ENCODE results near the gene MRPL51. TPM values are rescaled to one million over a fixed set of nuclear protein-coding genes. Genes with fewer than 3 reads are reported as not detected.

MRPL51 gene
- total RNA-seq, 1 donor from 2014 or later, result 202 TPM

- no peak for FAIRE-seq
- no peak overlapping the region for H3K4me3 Mint-ChIP-seq (ENCODE audit: unreplicated experiment)
- peak overlapping the region; percentile 26 for H3K27ac Mint-ChIP-seq (ENCODE audit: unreplicated experiment)
- Histone ChIP-seq H3K4me3 (ENCODE audit: insufficient read depth, low read depth, low read length) (no peak overlapping the region), H3K4me2 (ENCODE audit: low read length) (no peak overlapping the region), H3K36me3 (ENCODE audit: insufficient read depth, low read length) (peaks cover 22% of the 10 kb centered on the region), H2AFZ (ENCODE audit: low read depth, low read length) (no peak overlapping the region), H3K9ac (ENCODE audit: low read length) (no peak overlapping the region), H3K4me1 (ENCODE audit: insufficient read depth, low read length) (no peaks in the 10 kb centered on the region), H4K20me1 (ENCODE audit: insufficient read depth, low read length) (peaks cover 7% of the 10 kb centered on the region), H3K9me3 (ENCODE audit: insufficient read depth, low read depth, low read length) (no peaks in the 10 kb centered on the region), H3K27ac (ENCODE audit: low read depth, low read length) (no peak overlapping the region), H3K27me3 (ENCODE audit: insufficient read depth, low read length) (no peaks in the 10 kb centered on the region), H3K79me2 (ENCODE audit: insufficient read depth, low read length) (no peaks in the 10 kb centered on the region)
- peaks cover 37% of the 10 kb centered on the region for H3K36me3 Mint-ChIP-seq (ENCODE audit: low read depth, unreplicated experiment)
- TF ChIP-seq CTCF (IDR thresholded peaks at IDR 0.05; ENCODE audit: insufficient read depth, low read depth, low read length), result no peak
- TF ChIP-seq EZH2 (IDR thresholded peaks at IDR 0.05; ENCODE audit: insufficient read depth, low read length), result no peak
- H3K4me1 Mint-ChIP-seq (ENCODE audit: low read depth, unreplicated experiment), result no peaks in the 10 kb centered on the region
- H3K27me3 Mint-ChIP-seq (ENCODE audit: low read depth, unreplicated experiment), result no peaks in the 10 kb centered on the region
- DNase-seq (ENCODE audit: low read depth), result no peak
- H3K9me3 Mint-ChIP-seq (ENCODE audit: unreplicated experiment), result no peaks in the 10 kb centered on the region
Measured at GRCh38 chr12:6460751-6461371, 32.2 kb downstream of the MRPL51 start.

GRCh38 chr12:6459004-6459337 lies 34.1 kb downstream of the MRPL51 start:
- no peaks in the 10 kb centered on the region for H3K9me3 Mint-ChIP-seq (ENCODE audit: unreplicated experiment)
- H3K4me3 Mint-ChIP-seq (ENCODE audit: unreplicated experiment), result no peak overlapping the region
- H3K4me3 ChIP-seq (ENCODE audit: insufficient read depth, low read depth, low read length), result no peak overlapping the region
- no peak overlapping the region for H3K27ac Mint-ChIP-seq (ENCODE audit: unreplicated experiment)
- TF ChIP-seq EZH2 (IDR thresholded peaks at IDR 0.05; ENCODE audit: insufficient read depth, low read length) (no peak), CTCF (IDR thresholded peaks at IDR 0.05; ENCODE audit: insufficient read depth, low read depth, low read length) (no peak)
- no peaks in the 10 kb centered on the region for H3K4me1 Mint-ChIP-seq (ENCODE audit: low read depth, unreplicated experiment)
- H3K36me3 ChIP-seq (ENCODE audit: insufficient read depth, low read length), result peaks cover 11% of the 10 kb centered on the region
- H3K36me3 Mint-ChIP-seq (ENCODE audit: low read depth, unreplicated experiment), result peaks cover 29% of the 10 kb centered on the region
- no peaks in the 10 kb centered on the region for H3K4me1 ChIP-seq (ENCODE audit: insufficient read depth, low read length)
- no peak overlapping the region for H2AFZ ChIP-seq (ENCODE audit: low read depth, low read length)
- no peak overlapping the region for H3K9ac ChIP-seq (ENCODE audit: low read length)
- no peak overlapping the region for H3K4me2 ChIP-seq (ENCODE audit: low read length)
- FAIRE-seq (peak; percentile 9), DNase-seq (ENCODE audit: low read depth) (no peak)
- H3K79me2 ChIP-seq (ENCODE audit: insufficient read depth, low read length), result no peaks in the 10 kb centered on the region
- no peaks in the 10 kb centered on the region for H3K27me3 Mint-ChIP-seq (ENCODE audit: low read depth, unreplicated experiment)
- no peaks in the 10 kb centered on the region for H3K9me3 ChIP-seq (ENCODE audit: insufficient read depth, low read depth, low read length)
- no peaks in the 10 kb centered on the region for H3K27me3 ChIP-seq (ENCODE audit: insufficient read depth, low read length)
- no peak overlapping the region for H3K27ac ChIP-seq (ENCODE audit: low read depth, low read length)
- H4K20me1 ChIP-seq (ENCODE audit: insufficient read depth, low read length), result no peaks in the 10 kb centered on the region

GRCh38 chr12:6458281-6459003 lies 34.6 kb downstream of the MRPL51 start:
- Mint-ChIP-seq H3K4me3 (ENCODE audit: unreplicated experiment) (no peak overlapping the region), H3K36me3 (ENCODE audit: low read depth, unreplicated experiment) (peaks cover 31% of the 10 kb centered on the region), H3K27me3 (ENCODE audit: low read depth, unreplicated experiment) (no peaks in the 10 kb centered on the region), H3K4me1 (ENCODE audit: low read depth, unreplicated experiment) (no peaks in the 10 kb centered on the region), H3K27ac (ENCODE audit: unreplicated experiment) (no peak overlapping the region), H3K9me3 (ENCODE audit: unreplicated experiment) (no peaks in the 10 kb centered on the region)
- no peak overlapping the region for H2AFZ ChIP-seq (ENCODE audit: low read depth, low read length)
- no peaks in the 10 kb centered on the region for H3K27me3 ChIP-seq (ENCODE audit: insufficient read depth, low read length)
- H3K9me3 ChIP-seq (ENCODE audit: insufficient read depth, low read depth, low read length), result no peaks in the 10 kb centered on the region
- H4K20me1 ChIP-seq (ENCODE audit: insufficient read depth, low read length), result no peaks in the 10 kb centered on the region
- no peak overlapping the region for H3K4me2 ChIP-seq (ENCODE audit: low read length)
- peaks cover 6% of the 10 kb centered on the region for H3K36me3 ChIP-seq (ENCODE audit: insufficient read depth, low read length)
- no peak overlapping the region for H3K4me3 ChIP-seq (ENCODE audit: insufficient read depth, low read depth, low read length)
- DNase-seq (ENCODE audit: low read depth) (no peak), FAIRE-seq (no peak)
- H3K79me2 ChIP-seq (ENCODE audit: insufficient read depth, low read length), result no peaks in the 10 kb centered on the region
- no peak overlapping the region for H3K9ac ChIP-seq (ENCODE audit: low read length)
- H3K27ac ChIP-seq (ENCODE audit: low read depth, low read length), result no peak overlapping the region
- no peaks in the 10 kb centered on the region for H3K4me1 ChIP-seq (ENCODE audit: insufficient read depth, low read length)
- TF ChIP-seq CTCF (IDR thresholded peaks at IDR 0.05; ENCODE audit: insufficient read depth, low read depth, low read length), result no peak
- TF ChIP-seq EZH2 (IDR thresholded peaks at IDR 0.05; ENCODE audit: insufficient read depth, low read length), result no peak

Data from astrocyte (in vitro differentiated cells and primary cell).